Activated CD4-positive, alpha-beta T cell treated with anti-CD3 and anti-CD28 coated beads, Interleukin-2, amount 50 U/mL, for 24 hours (primary cell): ENCODE results near the gene GNAQ.

Source experiments
- DNase-seq, 2 donors: peaks; one replicate each; pipeline ENCODE4 v3.0.0-alpha.2; 2020; ENCODE audit warnings: low read depth in 1 of 2, low spot score in 1 of 2

The GNAQ gene

DNA sequence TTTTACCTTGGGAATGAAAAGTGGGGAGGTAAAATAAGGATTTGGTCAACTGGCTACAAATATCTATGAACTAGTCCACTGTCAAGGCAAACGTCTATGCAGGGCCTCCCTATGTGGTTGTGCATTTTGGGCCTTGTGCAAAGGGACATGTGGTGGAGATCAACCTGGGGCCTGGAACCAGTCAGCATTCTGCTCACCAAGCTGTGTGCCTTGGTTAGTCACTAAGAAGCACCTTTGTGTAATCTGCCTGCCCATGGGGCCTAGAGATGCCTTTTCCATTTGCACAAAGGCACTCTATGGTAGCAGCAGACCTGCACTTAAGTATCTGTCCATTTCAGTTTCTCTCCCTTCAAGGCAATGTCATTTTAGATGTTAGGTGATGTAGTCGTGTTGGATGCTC is 184.0 kb downstream of the GNAQ start:
- no peak for DNase-seq

DNA sequence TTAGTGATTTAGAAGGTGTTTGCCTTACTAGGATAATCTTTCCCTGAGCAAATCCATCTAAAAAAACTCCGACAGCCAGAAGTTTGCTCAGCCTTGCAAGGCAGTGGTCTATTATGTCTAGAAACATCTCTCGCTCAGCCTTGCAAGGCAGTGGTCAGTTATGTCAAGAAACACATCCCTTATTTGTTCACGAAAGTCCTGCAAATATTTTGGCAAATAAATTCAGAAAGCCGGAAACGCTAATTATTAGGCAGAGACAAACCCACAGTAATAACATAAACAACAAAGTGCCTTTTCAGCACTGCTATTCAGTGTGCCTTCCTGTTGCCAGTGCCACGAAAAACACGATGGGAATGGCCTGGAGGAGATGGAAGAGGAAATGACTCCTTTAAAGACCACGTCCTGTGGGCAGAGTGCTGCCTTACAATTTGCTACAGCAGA is 184.5 kb downstream of the GNAQ start:
- no peak for DNase-seq

DNA sequence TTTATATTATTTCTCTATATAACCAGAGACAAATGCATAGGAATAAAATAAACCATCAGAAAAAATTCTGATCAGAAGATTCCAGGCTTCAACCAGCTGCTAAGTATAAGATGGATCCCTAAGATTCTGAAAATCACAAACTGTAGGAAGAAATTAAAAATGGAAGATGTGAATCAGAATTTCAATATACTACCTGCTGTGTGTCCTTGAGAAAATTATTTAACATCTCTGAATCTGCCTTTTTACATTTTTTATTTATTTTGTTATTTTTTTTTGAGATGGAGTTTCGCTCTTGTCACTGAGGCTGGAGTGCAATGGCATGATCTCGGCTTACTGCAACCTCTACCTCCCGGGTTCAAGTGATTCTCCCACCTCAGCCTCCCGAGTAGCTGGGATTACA is 187.2 kb downstream of the GNAQ start:
- no peak for DNase-seq

DNA sequence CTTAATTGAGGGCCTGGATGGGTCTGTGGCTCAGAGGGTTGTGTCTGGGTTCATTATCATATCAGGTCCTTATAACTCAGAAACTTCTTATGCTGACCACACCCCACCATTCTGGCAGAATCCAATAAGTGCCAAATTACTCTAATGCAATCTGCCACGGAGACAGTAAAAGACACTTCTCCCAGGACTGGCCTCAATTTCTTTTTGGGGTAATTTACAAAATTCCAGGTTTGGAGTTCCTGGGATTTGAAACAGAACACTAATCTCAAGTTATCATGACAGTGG is 187.8 kb downstream of the GNAQ start:
- no peak for DNase-seq

DNA sequence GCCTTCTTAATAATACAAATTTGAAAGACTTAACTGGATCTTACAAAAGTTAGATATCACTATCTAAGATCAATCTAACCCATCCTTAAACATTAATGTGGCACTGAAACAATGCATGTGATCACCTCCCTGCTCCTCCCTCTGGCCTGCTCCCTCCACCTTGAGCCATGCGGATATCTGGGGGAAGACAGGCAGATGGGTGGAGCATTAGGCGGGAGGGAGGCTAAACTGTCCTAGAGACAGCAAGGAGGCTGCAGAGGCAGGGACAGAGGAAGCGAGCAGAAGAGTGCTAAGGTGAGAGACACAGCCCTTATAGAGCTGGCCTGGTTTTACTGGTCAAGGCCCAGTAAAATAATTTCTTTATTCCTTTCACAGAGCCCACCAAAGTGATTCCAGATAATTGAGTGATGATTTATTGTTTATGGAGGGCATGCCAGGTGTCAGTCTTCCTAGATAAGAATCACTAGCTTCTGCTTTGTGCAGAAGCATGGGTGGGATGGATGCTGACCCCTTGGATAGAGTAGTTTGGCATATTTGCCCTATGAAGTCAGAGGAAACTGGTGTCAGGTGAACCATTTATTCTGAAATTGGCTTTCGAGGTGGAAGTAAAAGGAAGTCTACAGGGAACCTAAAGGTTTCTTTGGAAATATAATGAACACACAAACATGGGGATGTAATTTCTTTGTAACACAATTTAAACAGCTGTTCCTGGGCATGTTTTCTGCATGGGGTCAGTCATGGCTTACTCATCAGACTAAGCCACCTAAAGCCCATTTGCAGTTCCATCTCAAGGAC is 188.3 kb downstream of the GNAQ start:
- DNase-seq, result no peak

DNA sequence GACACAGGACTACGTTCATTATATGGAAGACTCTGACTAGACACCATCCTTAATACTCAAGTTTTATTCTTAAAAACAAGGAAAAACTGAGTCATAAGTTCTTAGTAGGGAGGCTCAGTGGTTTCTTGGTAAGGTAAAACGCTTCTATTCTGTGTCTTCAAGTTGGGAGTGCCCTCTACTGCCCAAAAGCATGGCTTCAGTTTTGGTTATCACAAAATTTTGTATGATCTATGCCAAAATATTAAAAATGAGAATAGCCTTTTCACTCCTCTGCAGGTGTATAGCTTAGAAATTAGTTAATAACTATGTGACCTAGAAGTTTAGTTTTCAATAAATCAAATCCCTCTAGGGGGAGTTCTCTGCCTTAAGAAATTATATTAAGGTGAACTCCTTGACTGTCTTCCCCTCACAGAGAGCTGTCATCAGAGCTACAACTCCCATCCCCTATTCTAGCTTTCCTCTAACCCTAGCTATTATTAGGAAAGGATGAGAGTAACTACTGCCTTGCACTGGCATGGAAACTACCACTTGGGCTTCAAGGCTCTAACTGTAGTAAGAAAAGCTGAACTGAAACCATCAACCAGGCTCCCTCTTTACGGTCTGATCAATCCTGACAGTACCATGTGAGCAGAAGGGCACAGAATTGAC is 189.7 kb downstream of the GNAQ start:
- no peak for DNase-seq

DNA sequence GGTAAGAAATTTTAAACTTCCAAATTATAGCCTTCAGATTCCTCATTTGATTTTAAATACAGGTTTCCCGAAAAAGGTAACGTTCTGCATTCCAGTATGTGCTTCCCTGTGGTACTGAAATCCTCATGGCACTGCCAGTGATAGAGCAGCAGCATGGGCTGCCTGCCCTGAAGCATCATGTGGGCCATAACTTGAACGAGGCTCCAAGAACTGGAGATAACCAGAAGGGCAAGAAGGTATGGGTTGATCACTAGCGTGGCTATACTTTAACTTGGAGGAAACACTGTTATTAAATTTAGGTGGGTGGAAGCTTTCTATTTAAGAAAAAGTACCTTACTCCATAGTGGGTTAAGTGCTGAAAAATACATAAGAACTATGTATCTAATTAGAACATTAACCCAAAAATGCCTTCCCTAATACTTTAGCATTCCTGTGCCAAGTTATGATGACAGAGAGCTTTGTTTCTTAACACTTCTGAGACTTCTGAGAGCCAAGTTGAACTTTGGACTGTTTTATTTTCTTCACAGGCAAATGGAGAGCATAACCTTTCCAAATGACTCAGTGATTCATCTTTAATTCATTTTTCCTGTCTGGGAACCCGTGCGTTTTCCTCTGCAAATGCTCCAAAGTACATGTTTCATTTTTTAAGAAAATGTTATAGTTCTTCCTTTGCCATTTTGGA is 192.0 kb downstream of the GNAQ start:
- DNase-seq, result no peak

DNA sequence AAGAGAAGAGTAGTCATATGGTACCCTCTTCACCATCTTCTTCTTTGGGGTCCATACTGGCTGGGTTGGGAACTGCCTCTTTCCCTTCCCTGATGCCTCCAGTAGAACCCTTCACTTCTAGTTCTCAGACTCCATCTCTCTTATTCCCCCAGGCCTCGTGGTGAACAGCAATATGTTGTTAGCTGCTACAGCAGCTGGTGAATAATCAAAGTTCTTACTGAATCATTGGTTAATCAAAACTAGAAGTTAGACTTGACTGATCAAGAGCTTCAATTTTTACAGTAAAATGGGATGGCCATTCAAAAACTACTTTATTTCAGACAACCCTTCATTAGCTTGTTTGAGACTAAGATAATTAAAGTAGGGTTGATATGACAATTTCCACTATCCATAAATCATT is 192.6 kb downstream of the GNAQ start:
- DNase-seq, result no peak

DNA sequence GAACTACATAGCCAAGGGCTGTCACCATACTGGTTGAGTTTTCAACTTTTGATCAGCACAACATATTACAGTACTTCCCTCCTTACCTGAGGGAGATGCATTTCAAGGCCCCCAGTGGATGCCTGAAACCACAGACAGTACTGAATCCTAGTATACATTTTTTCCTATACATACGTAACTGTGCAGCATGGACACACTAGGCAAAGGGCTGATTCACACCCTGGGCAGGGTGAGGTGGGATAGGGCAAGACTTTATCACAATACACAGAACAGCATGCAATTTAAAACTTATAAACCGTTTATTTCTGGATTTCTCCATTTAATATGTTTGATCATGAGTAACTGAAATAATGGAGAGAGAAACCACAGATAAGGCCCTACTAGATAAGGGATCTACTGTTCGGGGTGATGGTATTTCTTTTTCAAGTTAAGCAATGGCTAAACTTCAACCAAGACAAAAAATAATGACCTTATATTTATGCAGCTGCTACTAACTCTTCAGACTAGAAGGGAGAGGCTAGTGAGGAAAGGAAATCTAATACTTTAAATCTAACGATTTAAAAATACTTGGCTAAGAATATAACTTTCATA is 196.6 kb downstream of the GNAQ start:
- DNase-seq, result no peak

DNA sequence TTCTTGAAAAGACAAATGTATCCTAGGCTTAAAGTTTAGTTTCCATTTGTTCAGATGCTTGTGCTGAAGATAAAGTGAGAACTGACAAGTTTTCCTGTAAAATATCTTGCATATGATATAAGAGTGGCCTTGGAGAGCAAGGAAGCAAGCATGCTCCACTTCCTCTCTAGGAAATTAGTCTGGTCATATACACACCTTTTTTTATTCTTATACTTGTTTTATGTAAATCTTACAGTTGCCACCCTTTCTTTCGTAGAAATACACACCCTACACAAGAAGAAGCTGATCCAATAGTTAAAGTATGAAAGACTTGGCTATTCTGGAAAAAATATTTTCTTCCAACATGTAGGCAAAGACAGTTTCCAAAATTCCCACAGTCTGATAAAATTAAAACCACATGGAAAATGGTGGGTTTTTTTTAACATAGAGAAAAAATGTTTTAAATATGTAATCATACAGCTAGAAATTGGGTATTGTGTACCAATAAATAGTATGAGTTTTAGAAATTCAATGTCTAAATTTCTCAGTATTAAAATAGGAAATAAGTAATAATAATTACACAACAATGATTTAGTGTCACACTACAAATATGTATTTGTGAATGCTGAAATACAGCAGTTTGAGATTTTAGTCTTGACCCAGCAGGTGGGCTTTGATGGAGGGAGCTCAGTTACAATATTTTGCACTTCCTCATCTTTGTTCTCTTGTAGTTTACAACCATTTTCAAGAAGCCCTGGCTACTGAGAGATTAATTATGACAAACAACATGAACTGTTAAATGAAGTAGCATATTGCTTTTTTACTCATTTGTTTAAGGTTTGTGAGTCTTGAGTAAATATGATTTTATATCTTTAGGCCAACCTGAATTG is 197.8 kb downstream of the GNAQ start:
- DNase-seq, result no peak

DNA sequence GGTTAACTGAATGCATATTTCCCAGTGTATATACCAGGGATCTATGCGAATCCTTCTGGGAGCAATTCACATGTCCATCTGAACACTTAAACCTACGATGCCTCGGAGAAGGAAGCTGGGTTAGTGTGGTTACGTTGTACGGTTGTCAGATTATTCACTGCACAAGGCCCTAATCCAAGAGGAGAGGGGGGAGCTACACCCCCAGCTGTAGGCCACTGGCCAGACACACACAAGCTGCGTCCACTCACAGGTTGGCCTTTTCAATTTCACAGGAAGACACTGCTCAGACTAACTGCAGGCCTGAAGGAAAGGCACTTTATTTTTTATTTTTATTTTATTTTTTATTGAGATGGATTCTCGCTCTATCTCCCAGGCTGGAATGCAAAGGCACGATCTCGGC is 199.0 kb downstream of the GNAQ start:
- no peak for DNase-seq

DNA sequence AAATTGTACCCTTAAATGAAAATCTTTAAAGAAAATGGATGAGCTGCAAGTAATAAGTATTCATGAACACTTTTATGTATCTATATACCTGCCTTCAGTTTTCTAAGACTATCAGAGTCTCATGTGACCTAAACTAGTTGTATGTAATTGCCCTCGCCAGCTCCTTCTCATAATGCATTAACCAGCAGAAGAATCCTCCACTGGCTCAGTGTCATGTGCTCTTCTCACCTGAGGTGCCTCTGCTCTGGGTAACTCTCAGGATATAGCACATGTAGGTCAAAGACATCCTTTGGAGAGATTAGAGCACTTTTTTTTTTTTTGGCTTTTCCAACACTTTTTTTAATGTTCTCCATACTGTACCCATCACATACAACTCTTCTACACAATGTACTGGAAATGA is 199.8 kb downstream of the GNAQ start:
- DNase-seq, result no peak

DNA sequence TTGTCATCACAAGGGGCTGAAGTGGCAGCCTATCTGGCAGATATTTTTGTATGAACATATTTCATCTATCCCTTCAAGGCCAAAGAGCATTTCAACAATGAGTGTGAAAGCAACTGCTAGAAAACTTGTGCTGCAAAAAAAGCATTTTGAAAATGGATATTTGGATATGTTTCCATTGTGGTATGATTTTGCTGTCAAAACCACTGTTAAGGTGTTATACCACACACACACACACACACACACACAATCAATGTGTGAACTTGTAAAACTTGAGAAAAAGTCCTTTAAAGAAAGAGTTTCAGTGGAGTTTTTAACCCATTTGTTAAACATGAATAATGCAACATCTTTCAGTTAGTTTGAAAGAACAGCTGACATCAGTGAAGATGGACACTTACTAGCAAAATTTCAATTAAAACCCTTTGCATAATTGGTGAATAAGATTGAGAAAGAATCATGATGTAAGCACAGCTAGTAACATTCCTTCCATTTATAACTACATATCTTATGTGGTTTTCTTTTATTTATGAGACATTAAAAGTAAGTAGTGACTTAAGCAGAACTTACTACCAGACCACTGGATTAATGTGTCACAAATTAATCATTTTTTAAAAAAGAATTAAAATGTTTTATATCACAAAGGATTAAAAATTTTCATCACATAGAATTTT is 200.9 kb downstream of the GNAQ start:
- no peak for DNase-seq

DNA sequence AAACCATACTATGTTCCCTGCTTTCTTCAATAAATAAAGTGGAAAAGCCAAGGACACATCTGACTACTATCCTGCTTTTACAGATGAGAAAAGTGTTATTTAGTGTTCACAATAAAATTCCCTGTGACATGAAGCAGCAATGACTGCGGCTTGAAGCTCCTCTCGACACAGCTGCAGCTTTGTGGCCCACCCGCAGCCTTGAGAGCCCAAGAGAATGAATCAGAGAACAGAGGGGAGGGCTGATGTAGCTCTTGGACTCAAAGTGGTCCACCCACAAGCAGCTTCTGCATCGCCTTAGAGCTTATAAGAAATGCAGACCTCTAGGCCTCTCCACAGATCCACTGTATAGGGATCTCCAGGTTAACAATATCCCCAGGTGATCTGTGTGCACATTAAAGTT is 202.2 kb downstream of the GNAQ start:
- DNase-seq, result no peak

DNA sequence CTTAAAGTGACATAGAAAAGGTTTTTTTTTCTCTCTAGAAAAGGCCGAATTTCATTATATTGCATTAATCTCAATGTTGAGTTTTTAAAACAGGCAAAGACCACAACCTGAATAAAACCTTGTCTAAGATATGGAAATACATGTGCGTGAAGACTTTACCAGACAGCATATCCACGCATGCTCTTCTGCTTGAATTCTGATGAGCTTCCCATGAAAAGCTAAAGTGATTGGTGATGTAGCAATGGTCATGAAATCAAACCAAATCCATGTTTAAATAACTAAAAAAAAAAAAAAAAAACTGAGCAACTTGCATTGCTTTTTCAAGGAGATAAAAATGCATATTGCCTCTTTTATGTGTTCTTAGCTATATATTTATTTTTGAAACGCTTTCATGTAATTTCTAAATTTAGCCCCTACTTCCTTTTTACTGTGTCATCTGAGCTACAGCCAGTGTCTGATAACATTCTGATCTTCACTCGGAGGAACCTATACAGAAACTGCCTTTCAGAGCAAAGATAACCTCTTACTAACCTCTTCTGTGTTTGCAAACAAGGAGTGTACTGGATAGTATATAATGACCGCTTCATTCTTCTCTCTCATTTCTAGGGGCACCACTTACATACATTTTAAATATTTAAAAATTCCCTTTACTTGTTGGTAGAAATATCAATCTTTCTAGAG is 204.4 kb downstream of the GNAQ start:
- DNase-seq, result no peak

DNA sequence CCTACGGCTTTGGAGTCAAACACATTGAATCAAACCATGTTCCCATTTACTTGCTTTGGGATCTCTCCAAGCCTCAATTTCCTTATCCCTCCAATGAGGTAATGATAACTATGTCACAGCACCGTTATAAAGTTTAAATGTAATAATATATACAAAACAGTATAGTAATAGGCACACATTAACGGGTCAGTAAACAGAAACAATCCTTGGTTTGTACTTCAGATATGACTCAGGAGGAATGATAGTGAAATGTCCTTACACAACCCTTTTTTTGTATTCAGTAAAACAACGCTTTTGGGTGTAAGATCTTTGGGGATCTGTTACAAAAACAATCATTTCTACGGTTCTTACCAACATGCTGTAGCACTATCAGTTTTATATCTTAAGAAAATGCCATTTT is 205.0 kb downstream of the GNAQ start:
- no peak for DNase-seq

DNA sequence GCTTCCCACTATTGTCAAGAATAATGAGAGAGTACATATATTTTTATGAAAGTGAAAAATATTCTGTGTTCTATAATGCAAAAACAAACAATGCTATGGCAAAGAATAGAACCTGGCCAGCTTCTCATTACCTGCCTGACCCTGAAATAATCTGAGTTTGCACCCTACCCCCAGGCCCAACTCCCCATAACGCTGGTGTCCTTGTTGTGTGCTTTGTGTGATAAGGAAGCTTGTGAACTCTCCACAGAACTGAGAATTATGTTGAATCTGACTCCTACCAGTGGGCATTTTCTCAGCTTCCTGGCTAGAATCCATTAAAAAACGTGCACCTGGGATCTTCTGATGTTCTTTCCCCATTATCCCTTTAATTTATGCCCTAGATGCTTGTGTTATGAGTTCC is 205.5 kb downstream of the GNAQ start:
- no peak for DNase-seq

DNA sequence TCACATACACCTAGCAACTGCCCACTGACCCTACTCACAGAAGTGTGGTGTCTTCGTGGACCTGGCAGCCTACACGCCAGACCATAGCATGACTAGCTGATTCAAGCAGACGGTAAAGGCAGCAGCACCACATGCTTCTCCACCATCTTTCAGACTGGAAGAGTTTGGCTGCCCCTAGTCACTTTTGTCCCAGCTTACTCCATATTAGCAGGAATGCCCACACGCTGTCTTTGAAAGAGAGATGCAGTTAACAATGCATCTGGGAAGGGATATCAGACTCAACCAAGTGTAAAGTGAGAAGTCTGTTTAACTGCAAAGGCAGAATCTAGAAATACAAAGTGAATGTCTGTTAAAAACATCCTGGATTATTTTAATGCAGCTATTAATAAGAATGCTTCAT is 206.2 kb downstream of the GNAQ start:
- DNase-seq, result no peak

DNA sequence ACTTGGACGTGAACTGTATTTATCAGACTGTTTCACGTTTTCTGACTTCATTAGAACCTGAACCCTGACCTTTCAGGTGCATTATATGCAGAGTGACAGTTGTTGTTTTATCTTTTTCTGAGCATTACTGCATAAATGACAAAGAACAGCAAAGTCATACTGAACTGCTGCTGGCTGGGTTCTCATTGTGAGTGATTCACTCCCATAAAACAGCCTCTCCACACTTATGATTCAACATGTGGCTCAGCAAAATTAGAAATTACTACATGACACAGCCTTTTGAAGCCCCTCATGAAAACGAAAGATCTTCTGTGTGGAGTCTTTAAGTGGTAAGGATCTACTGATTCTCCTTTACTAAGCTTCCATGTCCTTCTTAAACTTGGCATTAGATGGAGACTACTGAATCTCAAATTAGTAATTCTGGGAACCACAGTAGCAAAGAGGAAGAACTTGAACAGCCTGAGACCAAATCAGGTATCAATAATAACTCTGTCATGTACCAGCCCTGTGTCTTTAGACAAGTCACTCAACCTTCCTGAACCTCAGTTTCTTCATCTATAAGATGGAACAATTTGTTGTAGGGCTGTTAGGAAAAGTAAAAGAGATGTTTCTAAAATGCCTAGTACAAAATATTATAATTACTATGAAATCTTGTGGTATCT is 211.2 kb downstream of the GNAQ start:
- no peak for DNase-seq

DNA sequence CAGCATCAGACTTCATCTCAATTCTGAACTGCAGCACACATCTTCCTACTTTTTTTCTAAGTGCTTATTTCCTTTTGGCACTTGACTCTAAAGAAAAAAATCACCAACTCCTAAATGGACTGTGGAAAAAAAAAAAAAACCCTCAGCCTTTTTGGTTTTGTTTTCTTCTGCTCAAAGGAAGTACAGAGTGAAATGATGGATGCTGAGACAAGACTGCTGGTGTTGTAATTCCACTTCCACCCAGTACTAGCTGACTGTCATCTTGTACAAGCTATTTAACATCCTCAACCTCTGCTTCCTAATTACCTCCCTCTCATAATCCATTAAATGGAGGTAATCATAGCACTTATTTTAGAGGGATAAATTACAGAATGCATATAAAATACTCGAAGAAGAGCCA is 212.0 kb downstream of the GNAQ start:
- no peak for DNase-seq
